OCI-LY1 (cell line): ENCODE results near the gene AMOT.

Source experiments
- EZH2 ChIP-seq: fragments of 200-600 bp; sonication (generic), shearing (Covaris generic); IDR thresholded peaks from 2 replicates; pipeline ENCODE4 v1.8.0; 2017; ENCODE audit warnings: borderline replicate concordance, mixed run types, mild to moderate bottlenecking, antibody characterized with exemption, low read length, moderate library complexity, mixed read lengths
- TF ChIP-seq, protein P1 (sequence below): fragments of 200-600 bp; sonication (generic), shearing (Covaris generic); IDR thresholded peaks from 2 replicates; pipeline ENCODE4 v1.5.1; 2017; ENCODE audit warnings: mild to moderate bottlenecking, antibody characterized with exemption, low read length, moderate library complexity, mixed read lengths

DNA sequence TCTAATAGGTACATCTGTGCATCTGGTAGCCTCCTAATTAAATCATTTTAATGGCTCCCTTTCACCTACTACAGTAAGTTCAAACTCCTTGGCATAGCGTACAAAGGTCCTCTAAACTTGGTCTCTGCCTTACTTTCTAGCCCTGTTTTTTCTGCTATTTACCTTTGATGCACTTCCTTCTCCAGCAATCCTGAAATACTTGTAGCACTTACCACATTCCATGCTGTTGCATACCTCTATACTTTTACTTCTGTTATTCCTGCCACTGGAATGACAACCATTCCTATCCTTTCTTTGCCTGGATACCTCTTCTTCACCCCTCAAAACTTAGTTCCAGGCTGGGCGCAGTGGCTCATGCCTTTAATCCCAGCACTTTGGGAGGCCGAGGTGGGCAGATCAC, 104.3 kb downstream of the AMOT start:
- TF ChIP-seq, protein P1, sequence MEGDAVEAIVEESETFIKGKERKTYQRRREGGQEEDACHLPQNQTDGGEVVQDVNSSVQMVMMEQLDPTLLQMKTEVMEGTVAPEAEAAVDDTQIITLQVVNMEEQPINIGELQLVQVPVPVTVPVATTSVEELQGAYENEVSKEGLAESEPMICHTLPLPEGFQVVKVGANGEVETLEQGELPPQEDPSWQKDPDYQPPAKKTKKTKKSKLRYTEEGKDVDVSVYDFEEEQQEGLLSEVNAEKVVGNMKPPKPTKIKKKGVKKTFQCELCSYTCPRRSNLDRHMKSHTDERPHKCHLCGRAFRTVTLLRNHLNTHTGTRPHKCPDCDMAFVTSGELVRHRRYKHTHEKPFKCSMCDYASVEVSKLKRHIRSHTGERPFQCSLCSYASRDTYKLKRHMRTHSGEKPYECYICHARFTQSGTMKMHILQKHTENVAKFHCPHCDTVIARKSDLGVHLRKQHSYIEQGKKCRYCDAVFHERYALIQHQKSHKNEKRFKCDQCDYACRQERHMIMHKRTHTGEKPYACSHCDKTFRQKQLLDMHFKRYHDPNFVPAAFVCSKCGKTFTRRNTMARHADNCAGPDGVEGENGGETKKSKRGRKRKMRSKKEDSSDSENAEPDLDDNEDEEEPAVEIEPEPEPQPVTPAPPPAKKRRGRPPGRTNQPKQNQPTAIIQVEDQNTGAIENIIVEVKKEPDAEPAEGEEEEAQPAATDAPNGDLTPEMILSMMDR: no peak
- TF ChIP-seq EZH2: no peak
